K562 (cell line): ENCODE measurements around the gene IL25. TPM values are rescaled to one million over a fixed set of nuclear protein-coding genes. Genes with fewer than 3 reads are reported as not detected.
"Not testable (repeated sequence)": the region's sequence is repeated elsewhere in the genome, so short reads cannot be mapped to it uniquely, and the experiment has no call there.

Source experiments
- ATAC-seq: fragments of 200-7000 bp; cut with Tn5 transposase; 3 replicates; pipeline ENCODE4 v1.9.1; 2020; ENCODE audit warnings: moderate library complexity
- BruUV-seq: library from RNA; stranded (reverse); fragments of 400-500 nt; replicated peaks from 2 replicates; lab custom pipeline; 2021; lab: Mats Ljungman, UMichigan
- CTCF ChIA-PET: fragments of 300-600 bp; formaldehyde crosslinking; extraction: SDS; loops from one replicate; lab custom pipeline; 2021; ENCODE audit warnings: low intra/inter-chr PET ratio; lab: Yijun Ruan, JAX
- POLR2A ChIA-PET: fragments of 300-600, 350-650 bp; sonication (Branson Sonifier 250); formaldehyde crosslinking; extraction: SDS; loops from one replicate; lab custom pipeline; 2021; ENCODE audit warnings: antibody characterized with exemption, inconsistent platforms; lab: Yijun Ruan, JAX
- DNase-seq, 4 experiments: peaks; one replicate each; pipeline versions ENCODE4 v3.0.0 to v3.0.0-alpha.2; 2011 to 2018; ENCODE audit warnings: low spot score in 3 of 4, mixed read lengths in 3 of 4; ENCODE audit errors: extremely low read depth in 1 of 4
- FAIRE-seq: peaks from 2 replicates; lab custom pipeline; 2011; peaks lifted over from hg19 to GRCh38; lab: Jason Lieb, UNC
- H2AFZ ChIP-seq: 2 replicates; pipeline ENCODE4 v1.6.0; 2011; ENCODE audit warnings: low read depth, low read length, control low read depth, inconsistent platforms
- H3K27ac ChIP-seq: fragments of 200-600 bp; 3 replicates; pipeline ENCODE4 v1.8.0; 2011; ENCODE audit warnings: low read depth, mild to moderate bottlenecking, control low read depth, inconsistent platforms, low read length, moderate library complexity, mixed read lengths; ENCODE audit errors: extremely low read depth
- H3K27me3 ChIP-seq, 2 experiments: fragments of 300-600 bp in 1 of 2; 2 replicates in 1 of 2; 3 replicates in 1 of 2; pipeline versions ENCODE4 v1.6.0 to v1.8.0; 2011; ENCODE audit warnings: inconsistent platforms in 2 of 2, low read length in 2 of 2, mild to moderate bottlenecking in 1 of 2, mixed read lengths in 1 of 2, moderate library complexity in 1 of 2; ENCODE audit not compliant: control insufficient read depth in 2 of 2, insufficient read depth in 2 of 2
- H3K36me3 ChIP-seq: fragments of 300-600 bp; 3 replicates; pipeline ENCODE4 v1.8.0; 2011; ENCODE audit warnings: mild to moderate bottlenecking, low read length, inconsistent platforms; ENCODE audit not compliant: control insufficient read depth, insufficient read depth
- H3K4me1 ChIP-seq, 2 experiments: fragments of 200-600 bp in 1 of 2; replicated peaks in 1 of 2; 2 replicates in 1 of 2; 3 replicates in 1 of 2; pipeline versions ENCODE4 v1.5.1 to v1.8.0; 2011; ENCODE audit warnings: inconsistent platforms in 2 of 2, low read length in 2 of 2, mild to moderate bottlenecking in 1 of 2, mixed read lengths in 1 of 2, moderate library complexity in 1 of 2; ENCODE audit not compliant: control insufficient read depth in 2 of 2, insufficient read depth in 2 of 2
- H3K4me2 ChIP-seq: 2 replicates; pipeline ENCODE4 v1.6.1; 2011; ENCODE audit warnings: low read length, control low read depth, inconsistent platforms, mixed read lengths; ENCODE audit not compliant: insufficient read depth
- H3K4me3 ChIP-seq: fragments of 200-600 bp; sonication (generic), shearing (Covaris generic); 2 replicates; pipeline ENCODE4 v1.5.1; 2016; ENCODE audit warnings: control low read depth, inconsistent platforms
- H3K79me2 ChIP-seq: fragments of 200-600 bp; 3 replicates; pipeline ENCODE4 v1.8.0; 2011; ENCODE audit warnings: low read length, inconsistent platforms; ENCODE audit not compliant: control insufficient read depth, insufficient read depth
- H3K9ac ChIP-seq, 2 experiments: 2 replicates each; pipeline versions ENCODE4 v1.6.0 to v1.6.1; 2011; ENCODE audit warnings: low read depth in 2 of 2, low read length in 2 of 2, control low read depth in 1 of 2, inconsistent platforms in 1 of 2, mild to moderate bottlenecking in 1 of 2, mixed read lengths in 1 of 2; ENCODE audit not compliant: insufficient read depth in 1 of 2
- H3K9me1 ChIP-seq: one replicate; pipeline ENCODE4 v1.6.0; 2011; ENCODE audit warnings: inconsistent platforms, mild to moderate bottlenecking, low read length, moderate library complexity; ENCODE audit not compliant: control insufficient read depth, insufficient read depth
- H3K9me3 ChIP-seq: replicated peaks from 2 replicates; pipeline ENCODE4 v1.5.1; 2011; ENCODE audit warnings: low read depth, low read length, inconsistent platforms; ENCODE audit not compliant: control insufficient read depth, insufficient read depth
- H4K20me1 ChIP-seq: replicated peaks from 2 replicates; pipeline ENCODE4 v1.6.1; 2011; ENCODE audit warnings: low read length, inconsistent platforms, mixed read lengths; ENCODE audit not compliant: control insufficient read depth, insufficient read depth
- BRD4 ChIP-seq: fragments of 200-600 bp; sonication (generic); IDR thresholded peaks from 2 replicates; pipeline ENCODE4 v1.6.1; 2017; ENCODE audit warnings: inconsistent platforms
- GATAD2A ChIP-seq: fragments of 450-650 bp; IDR thresholded peaks from 2 replicates; pipeline ENCODE4 v1.6.1; 2017
- MCM7 ChIP-seq, 2 experiments: fragments of 450-650 bp; IDR thresholded peaks; 2 replicates each; pipeline ENCODE4 v1.6.1; 2016 to 2018
- ZNF134 ChIP-seq: fragments of 250-450 bp; sonication (Bioruptor Pico); conservative IDR thresholded peaks from 2 replicates; pipeline ENCODE4 v1.4.0; 2020
- WGBS: fragments of 100-300 bp; shearing (Covaris generic); methylation state at CpG from one replicate; pipeline ENCODE4 v1.1.6; 2016; ENCODE audit warnings: low coverage, mixed read lengths; ENCODE audit not compliant: insufficient coverage; ENCODE audit errors: missing lambda C conversion rate; 5-methylcytosine and 5-hydroxymethylcytosine counted together
- in situ Hi-C: fragments of 300-500 bp; cut with MboI; formaldehyde crosslinking; loops from 4 replicates; pipeline ENCODE4 v1.15.0; 2018; ENCODE audit warnings: inconsistent platforms, mixed read lengths
- intact Hi-C: fragments of 100-400 bp; cut with micrococcal nuclease; formaldehyde crosslinking; loops from 2 replicates; pipeline ENCODE4 v1.14.2; 2022
- polyA plus RNA-seq, 8 experiments: library from polyadenylated mRNA; depleted of rRNA in 4 of 8; stranded (reverse) in 5 of 8; unstranded in 3 of 8; fragments of >200 nt; fragmentation: Nextera tagmentation in 2 of 8; fragmentation: Illumina TruSeq in 1 of 8; extraction: Ambion mirVana in 2 of 8; extraction: Trizol in 1 of 8; gene quantifications; 2 replicates each; pipeline versions ENCODE4 v1.2.1 to v1.2.3, GENCODE V29; 2011 to 2014; ENCODE audit warnings: inconsistent platforms in 1 of 8, missing spikeins in 1 of 8
- total RNA-seq, 7 experiments: library from RNA; depleted of rRNA in 6 of 7; stranded (reverse); fragments of >200 nt in 6 of 7; fragmentation: Illumina TruSeq in 2 of 7; extraction: Trizol in 2 of 7; gene quantifications; 2 replicates each; pipeline versions ENCODE4 v1.2.1 to v1.2.3, GENCODE V29; 2011 to 2021; ENCODE audit warnings: low replicate concordance in 1 of 7

IL25 gene
- total and polyA plus RNA-seq, 9 of the 15 experiments (the other 6 are each of a cell fraction or from before 2014, with no cell fraction given), result not detected

DNA sequence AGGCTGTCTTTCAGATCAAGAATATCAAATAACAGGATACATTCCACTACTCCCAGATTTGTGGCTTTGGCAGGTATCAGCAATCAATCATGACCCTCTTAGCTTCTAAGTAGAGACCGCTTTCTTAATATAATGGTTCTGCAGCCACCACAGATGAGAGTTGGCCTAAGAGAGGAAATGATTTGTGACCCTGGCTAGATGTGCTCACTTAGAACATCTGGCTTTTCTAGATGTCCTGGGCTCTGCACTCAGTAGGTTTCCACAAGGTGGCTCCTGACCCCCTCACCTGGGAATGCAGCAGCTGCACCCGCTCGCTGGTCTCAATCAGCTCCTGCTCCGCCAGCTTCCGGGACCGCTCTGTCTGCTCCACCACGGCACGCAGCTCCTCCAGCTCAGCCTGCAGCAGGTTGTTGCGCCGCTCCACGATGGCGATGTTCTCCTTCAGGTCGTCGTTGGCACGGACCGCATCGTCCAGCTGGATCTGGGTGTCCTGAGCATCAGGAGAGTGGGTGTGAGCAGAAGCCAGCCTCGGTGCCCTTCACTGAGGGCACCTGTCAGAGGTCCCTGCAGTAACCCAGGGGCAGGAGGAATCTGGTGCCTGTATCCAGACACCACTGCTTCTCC lies 13.1 kb downstream of the IL25 start:
- Histone ChIP-seq H3K27ac (no peak overlapping the region), H3K9me3 (no peaks in the 10 kb centered on the region), H3K9ac (no peak overlapping the region), H3K9me1 (no peaks in the 10 kb centered on the region), H2AFZ (no peak overlapping the region), H3K79me2 (no peaks in the 10 kb centered on the region), H3K36me3 (no peaks in the 10 kb centered on the region), H3K4me3 (no peak overlapping the region), H3K4me1 (peaks cover 0 to 11% of the 10 kb centered on the region in 2 experiments; a peak in 2 of 5 replicates), H4K20me1 (no peaks in the 10 kb centered on the region), H3K4me2 (no peak overlapping the region), H3K27me3 (peaks cover 21 to 64% of the 10 kb centered on the region in 2 experiments; a peak in 4 of 5 replicates)
- intact Hi-C loops (no loop called here), in situ Hi-C loops (loop anchor here (10.0 kb wide), 1 partner anchor 121 kb away; no protein-coding TSS in a partner anchor)
- no TSS peak for BruUV-seq
- ChIA-PET POLR2A (interaction anchor here (0.7 to 1.6 kb wide), 4 partner anchors 11 to 63 kb away, joined by 3 to 5 read pairs (median 5); partner anchors contain the start of gene IL25), CTCF (no interaction called here)
- no peak for DNase-seq
- no peak for TF ChIP-seq GATAD2A
- no peak for TF ChIP-seq BRD4
- TF ChIP-seq MCM7 (IDR thresholded peaks at IDR 0.05), result no peak
- no peak for TF ChIP-seq ZNF134 (CRISPR knock-in tag)
- 5% methylated on average over 9 of the region's 18 CpGs for WGBS
- peak; percentile 53 for ATAC-seq
- no peak for FAIRE-seq

DNA sequence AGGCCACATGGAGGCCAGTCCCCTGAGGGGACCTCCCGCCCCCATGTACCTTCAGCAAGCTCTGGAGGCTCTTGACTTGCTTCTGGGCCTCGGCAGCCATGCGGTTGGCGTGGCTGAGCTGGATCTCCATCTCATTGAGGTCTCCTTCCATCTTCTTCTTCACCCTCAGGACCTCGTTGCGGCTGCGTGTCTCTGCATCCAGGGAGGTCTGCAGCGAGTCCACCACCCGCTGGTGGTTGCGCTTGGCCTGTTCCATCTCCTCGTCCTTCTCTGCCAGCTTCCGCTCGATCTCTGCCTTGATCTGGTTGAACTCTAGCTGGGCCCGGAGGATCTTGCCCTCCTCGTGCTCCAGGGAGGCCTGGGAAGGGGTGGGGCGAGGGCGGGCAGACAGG lies 13.7 kb downstream of the IL25 start:
- FAIRE-seq, H3K4me2 ChIP-seq, H4K20me1 ChIP-seq, H3K36me3 ChIP-seq, BruUV-seq, CTCF ChIA-PET, H3K27ac ChIP-seq, H3K79me2 ChIP-seq, H3K4me3 ChIP-seq, H3K9me1 ChIP-seq, intact Hi-C loops, DNase-seq, ATAC-seq, H2AFZ ChIP-seq, H3K9ac ChIP-seq, H3K9me3 ChIP-seq: not testable (repeated sequence)
- peaks cover 0 to 11% of the 10 kb centered on the region in 2 experiments; a peak in 2 of 5 replicates for H3K4me1 ChIP-seq
- POLR2A ChIA-PET, result interaction anchor here (1.6 kb wide), 1 partner anchor 60 kb away, joined by 5 read pairs; no protein-coding TSS in a partner anchor
- 15% methylated on average over 13 of the region's 17 CpGs for WGBS
- H3K27me3 ChIP-seq, result peaks cover 24 to 69% of the 10 kb centered on the region in 2 experiments; a peak in 4 of 5 replicates
- in situ Hi-C loops, result loop anchor here (10.0 kb wide), 1 partner anchor 121 kb away; no protein-coding TSS in a partner anchor
